Subcutaneous adipose tissue (tissue), 4 donors: ENCODE measurements around the gene ZNF831. TPM values are rescaled to one million over a fixed set of nuclear protein-coding genes. Genes with fewer than 3 reads are reported as not detected.

Experiments used
- total RNA-seq, 4 donors: library from RNA; depleted of rRNA; stranded (reverse); fragments of >200 nt; gene quantifications; one replicate each; pipeline ENCODE4 v1.1.0, GENCODE V29; 2016
- TF ChIP-seq, protein P1 (sequence below): fragments of 450-650 bp; IDR thresholded peaks from one replicate; pipeline ENCODE4 v1.5.1; 2016; ENCODE audit warnings: low read depth, mild to moderate bottlenecking, control low read depth, antibody characterized with exemption, moderate library complexity

Gene ZNF831
- total RNA-seq, 4 donors from 2014 or later = 0.19 to 1.0 (median 0.77) TPM

DNA sequence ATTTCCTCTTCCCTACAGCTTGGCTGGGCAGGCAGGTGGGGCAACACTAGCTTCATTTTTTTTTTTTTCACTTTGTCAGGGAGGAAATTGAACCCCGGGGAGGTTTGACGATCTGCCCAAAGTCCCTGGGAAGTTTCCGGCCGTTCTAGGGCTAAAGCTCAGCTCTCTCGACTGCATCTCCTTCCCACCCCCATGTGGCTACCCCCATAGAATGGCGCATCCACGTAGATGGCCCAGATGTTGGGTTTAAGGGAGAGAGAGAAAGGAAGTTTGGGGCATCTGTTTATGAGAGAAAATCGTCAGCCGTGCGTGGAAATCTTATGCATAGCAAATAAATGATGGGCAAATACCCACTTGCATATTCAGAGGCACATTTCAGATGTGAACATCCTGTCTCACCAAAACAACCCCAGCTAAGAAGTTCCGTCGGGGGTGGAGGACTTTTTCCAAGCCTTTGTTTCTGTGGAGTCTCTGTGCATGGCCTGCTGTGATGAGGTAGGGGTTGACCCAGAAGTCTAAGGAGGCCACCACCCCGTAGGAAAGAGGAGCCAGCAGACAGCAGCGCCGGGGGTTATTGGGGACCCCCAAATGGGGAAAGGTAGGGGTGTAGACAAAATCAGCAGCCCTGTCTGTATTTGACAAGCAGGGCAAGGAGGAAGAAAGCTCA lies 40.5 kb upstream of the ZNF831 start:
- TF ChIP-seq, protein P1, sequence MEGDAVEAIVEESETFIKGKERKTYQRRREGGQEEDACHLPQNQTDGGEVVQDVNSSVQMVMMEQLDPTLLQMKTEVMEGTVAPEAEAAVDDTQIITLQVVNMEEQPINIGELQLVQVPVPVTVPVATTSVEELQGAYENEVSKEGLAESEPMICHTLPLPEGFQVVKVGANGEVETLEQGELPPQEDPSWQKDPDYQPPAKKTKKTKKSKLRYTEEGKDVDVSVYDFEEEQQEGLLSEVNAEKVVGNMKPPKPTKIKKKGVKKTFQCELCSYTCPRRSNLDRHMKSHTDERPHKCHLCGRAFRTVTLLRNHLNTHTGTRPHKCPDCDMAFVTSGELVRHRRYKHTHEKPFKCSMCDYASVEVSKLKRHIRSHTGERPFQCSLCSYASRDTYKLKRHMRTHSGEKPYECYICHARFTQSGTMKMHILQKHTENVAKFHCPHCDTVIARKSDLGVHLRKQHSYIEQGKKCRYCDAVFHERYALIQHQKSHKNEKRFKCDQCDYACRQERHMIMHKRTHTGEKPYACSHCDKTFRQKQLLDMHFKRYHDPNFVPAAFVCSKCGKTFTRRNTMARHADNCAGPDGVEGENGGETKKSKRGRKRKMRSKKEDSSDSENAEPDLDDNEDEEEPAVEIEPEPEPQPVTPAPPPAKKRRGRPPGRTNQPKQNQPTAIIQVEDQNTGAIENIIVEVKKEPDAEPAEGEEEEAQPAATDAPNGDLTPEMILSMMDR = no peak

DNA sequence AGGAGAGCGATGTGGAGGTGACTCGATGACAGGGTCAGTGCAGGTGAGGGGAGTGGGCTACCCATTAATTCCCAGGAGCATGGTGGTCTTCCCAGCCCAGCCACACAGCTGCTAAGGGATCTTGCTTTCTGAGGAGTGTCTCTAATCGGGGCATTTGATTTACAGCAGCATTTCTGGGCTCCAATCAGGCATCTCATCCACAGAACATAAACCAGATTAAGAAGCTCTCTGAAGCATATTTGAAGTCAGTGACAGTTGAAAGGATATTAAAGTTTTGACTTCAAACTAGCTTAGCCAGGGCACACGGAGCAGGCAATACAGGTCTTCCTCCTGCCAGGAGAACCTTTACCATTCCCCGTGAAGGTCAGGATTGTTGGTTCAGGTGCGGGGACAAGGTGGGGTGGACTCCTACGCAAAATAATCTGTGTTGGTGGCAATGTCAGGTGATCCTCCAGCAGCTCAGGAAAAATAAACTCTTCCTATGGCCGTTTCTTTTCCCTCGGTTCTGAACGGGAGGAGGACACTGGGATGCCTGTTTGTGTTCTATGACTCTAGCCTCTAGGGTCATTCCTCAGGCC lies 39.9 kb upstream of the ZNF831 start:
- TF ChIP-seq, protein P1 = no peak

DNA sequence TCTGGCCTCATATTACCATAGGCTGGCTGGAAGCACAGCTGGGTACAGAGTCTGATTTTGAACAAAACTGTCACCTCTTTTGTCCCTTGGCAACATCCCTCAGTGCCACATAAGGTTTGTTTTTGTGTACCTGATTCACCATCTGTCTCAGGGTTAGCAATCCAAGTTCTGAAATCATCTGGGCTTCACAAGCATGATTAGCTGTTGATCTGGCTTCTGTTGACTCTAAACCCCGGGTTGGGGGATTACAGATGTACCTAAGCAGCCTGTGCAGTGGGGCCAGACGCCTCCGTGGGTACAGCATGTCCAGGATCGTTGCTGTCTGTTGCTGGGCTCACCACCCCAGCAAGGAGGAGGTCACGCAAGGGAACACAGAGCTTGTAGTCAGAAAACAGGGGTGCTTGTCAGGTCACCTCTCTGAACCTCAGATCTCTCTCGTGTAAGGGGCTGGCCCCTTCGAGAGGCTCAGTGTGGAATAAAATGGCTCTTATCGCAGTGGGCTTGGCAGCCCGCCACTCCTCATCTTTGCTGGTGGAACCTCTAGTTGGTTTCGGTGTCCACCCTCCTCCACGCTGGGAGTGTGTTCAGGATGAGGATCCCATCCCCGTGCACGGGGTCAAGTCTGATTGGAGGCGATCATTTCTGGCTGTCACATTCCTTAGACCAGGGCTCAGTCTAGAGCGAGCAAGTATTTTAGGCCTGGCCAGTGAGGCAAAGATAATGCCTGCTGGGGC lies 39.2 kb upstream of the ZNF831 start:
- TF ChIP-seq, protein P1 = no peak

DNA sequence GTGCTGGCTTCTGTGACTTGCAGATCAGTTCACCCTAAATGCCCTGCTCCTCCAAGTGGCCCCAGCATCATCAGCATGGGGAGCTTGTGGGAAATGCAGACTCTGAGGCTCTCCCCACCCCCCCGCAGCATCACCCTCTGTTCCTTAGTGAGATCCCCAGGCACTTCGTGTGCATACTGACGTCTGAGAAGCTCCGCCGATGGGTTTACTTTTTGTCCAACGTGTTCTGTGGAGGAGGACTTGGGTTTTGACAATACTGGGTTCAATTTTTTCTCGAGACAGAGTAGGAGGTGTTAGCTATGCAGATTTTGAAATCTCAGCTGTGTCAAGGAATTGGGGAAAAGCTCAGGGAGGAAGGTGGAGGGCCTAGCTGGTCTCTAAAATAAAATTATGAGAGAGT lies 38.3 kb upstream of the ZNF831 start:
- TF ChIP-seq, protein P1 = no peak

DNA sequence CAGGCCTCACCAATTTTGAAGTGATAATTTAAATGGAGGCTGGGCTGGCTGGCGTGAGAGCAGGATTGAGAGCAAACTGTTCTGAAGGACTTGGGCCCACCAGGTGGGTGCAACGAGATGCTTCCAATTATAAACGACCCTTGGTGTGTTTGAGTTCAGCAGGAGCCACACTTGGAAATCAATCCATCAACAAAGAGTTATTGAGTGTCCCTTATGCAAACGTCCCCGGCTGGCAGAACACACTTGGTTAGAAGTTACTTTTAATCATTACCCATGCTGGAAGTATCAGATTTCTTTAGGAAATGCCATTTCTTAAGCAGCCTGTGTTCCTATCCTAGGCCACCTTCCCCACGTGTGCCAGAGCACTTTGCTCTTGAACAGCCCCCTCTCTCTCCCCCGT lies 37.8 kb upstream of the ZNF831 start:
- TF ChIP-seq, protein P1 = no peak

DNA sequence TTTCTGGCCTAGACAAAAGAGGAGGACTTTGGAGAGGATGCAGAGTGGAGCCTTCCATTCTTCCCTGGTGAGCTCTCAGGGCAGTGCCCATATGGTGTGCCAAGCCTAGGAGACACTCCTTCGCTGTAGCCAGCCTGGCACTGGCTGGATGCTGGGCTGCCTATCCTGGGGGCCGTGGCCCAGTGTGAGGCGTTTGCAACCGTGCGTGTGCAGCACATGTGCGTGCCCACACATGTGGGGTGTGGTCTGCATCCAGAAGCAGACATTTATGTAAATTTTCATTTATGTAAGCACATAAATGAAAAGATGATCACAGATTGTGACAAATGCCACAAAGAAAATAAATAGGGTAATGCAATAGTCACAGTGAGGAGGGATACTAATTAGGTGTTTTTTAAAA lies 35.8 kb upstream of the ZNF831 start:
- TF ChIP-seq, protein P1 = no peak

DNA sequence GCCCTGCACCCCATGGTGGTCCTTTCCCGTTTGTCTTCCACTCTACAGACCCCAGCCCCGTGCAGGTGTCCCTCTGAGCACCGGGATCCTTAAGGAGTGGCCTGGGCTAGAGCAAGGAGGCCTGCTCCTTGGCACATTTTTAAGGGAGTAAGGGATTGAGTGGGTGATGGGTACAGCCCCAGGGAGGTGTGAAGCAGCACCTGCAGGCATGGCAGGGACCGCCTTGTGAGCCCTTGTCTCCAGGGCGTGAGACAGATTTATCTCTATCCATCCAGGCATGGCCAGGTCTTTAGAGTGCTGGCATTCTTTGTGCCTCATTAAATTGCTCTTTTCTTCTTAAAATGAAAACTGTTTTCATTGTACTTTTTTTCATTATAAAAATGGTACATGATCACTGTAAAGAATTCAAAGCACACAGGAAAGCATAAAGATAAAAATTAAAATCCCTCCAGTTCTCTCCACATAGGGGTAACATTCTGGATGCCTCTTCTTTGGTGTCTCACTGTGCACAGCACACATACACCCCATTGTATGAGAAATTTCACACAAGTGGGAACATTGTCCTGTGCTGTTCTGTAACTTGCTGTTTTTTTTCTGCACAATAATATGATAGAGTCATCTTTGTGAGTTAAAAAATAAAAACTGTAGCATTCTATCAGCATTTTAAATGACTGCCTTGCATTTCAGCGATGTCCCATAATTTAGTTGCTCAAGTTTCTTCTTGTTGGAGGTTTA lies 31.9 kb upstream of the ZNF831 start:
- TF ChIP-seq, protein P1 = no peak
